Stimulated activated CD4-positive, alpha-beta T cell treated with anti-CD3 and anti-CD28 coated beads, Interleukin-15, amount 100 ng/mL, for 24 hours (primary cell): ENCODE measurements around the gene MORN4.
"Not testable (repeated sequence)": the region's sequence is repeated elsewhere in the genome, so short reads cannot be mapped to it uniquely, and the experiment has no call there.

Source experiments
- DNase-seq: peaks from one replicate; pipeline ENCODE4 v3.0.0-alpha.2; 2020

The MORN4 gene

GRCh38 chr10:97640868-97641811 is 7.8 kb upstream of the MORN4 start:
- DNase-seq, result peak; percentile 41

- DNase-seq, result peak; percentile 100
These were observed 7.0 kb upstream of the MORN4 start, which contains the start of gene PI4K2A for GRCh38 chr10:97640174-97640867. TSS of gene PI4K2A (plus strand) at chr10:97640671. CDS start at chr10:97640743, 72 bp downstream.

- DNase-seq, result not testable (repeated sequence)
These were observed 5.8 kb upstream of the MORN4 start for GRCh38 chr10:97639090-97639489.

GRCh38 chr10:97635577-97635976 is 2.3 kb upstream of the MORN4 start:
- DNase-seq, result no peak

GRCh38 chr10:97633921-97634320 is 621 bp upstream of the MORN4 start:
- DNase-seq, result peak; percentile 34

- DNase-seq, result no peak
These were observed 2.2 kb downstream of the MORN4 start for GRCh38 chr10:97631098-97631497.

- no peak for DNase-seq
These were observed 4.0 kb downstream of the MORN4 start for GRCh38 chr10:97629289-97629688.

GRCh38 chr10:97628228-97628627 is 5.1 kb downstream of the MORN4 start:
- DNase-seq, result no peak

GRCh38 chr10:97627731-97628130 is 5.6 kb downstream of the MORN4 start:
- DNase-seq, result no peak

GRCh38 chr10:97623277-97623676 is 10.0 kb downstream of the MORN4 start:
- DNase-seq, result no peak

- DNase-seq, result no peak
These were observed 14.6 kb downstream of the MORN4 start for GRCh38 chr10:97618733-97619132.

- no peak for DNase-seq
These were observed 15.0 kb downstream of the MORN4 start for GRCh38 chr10:97618285-97618684.

GRCh38 chr10:97612386-97612785 is 20.9 kb downstream of the MORN4 start:
- no peak for DNase-seq

GRCh38 chr10:97611473-97611872 is 21.8 kb downstream of the MORN4 start:
- no peak for DNase-seq

GRCh38 chr10:97608991-97609561 is 24.2 kb downstream of the MORN4 start:
- DNase-seq, result no peak

- DNase-seq, result no peak
These were observed 26.1 kb downstream of the MORN4 start for GRCh38 chr10:97607095-97607636.

- DNase-seq, result no peak
These were observed 31.8 kb downstream of the MORN4 start for GRCh38 chr10:97601268-97602215.

GRCh38 chr10:97600616-97601015 is 32.7 kb downstream of the MORN4 start:
- no peak for DNase-seq

- DNase-seq, result no peak
These were observed 34.1 kb downstream of the MORN4 start for GRCh38 chr10:97599272-97599619.

GRCh38 chr10:97598407-97599271 is 34.7 kb downstream of the MORN4 start:
- DNase-seq, result no peak

GRCh38 chr10:97597778-97598177 is 35.5 kb downstream of the MORN4 start:
- DNase-seq, result no peak
